Choroid plexus epithelial cell (primary cell): Measurements from ENCODE around the gene CDX2.

Source experiments
- DNase-seq: peaks from one replicate; pipeline ENCODE4 v3.0.0-alpha.2; 2010; ENCODE audit warnings: low read depth
- H3K4me3 ChIP-seq: 2 replicates; pipeline ENCODE4 v1.5.1; 2011; ENCODE audit warnings: low read depth, mild to moderate bottlenecking, control low read depth, low read length, moderate library complexity
- CTCF ChIP-seq: conservative IDR thresholded peaks from 2 replicates; pipeline ENCODE4 v1.5.1; 2011; ENCODE audit warnings: low read depth, mild to moderate bottlenecking, control low read depth, inconsistent platforms, low read length, moderate library complexity

Gene CDX2

GRCh38 chr13:27988520-27988919, 19.4 kb upstream of the CDX2 start, which contains the start of gene URAD:
Gene URAD, minus strand, starts transcription at chr13:27988693. Its CDS starts 56 bp downstream, at chr13:27988637.
- DNase-seq, result no peak
- no peak within 1 kb of the TSS for H3K4me3 ChIP-seq
- TF ChIP-seq CTCF, result no peak

GRCh38 chr13:27985600-27985999, 16.5 kb upstream of the CDX2 start:
- TF ChIP-seq CTCF, result no peak
- DNase-seq, result no peak
- no peak overlapping the region for H3K4me3 ChIP-seq

DNA sequence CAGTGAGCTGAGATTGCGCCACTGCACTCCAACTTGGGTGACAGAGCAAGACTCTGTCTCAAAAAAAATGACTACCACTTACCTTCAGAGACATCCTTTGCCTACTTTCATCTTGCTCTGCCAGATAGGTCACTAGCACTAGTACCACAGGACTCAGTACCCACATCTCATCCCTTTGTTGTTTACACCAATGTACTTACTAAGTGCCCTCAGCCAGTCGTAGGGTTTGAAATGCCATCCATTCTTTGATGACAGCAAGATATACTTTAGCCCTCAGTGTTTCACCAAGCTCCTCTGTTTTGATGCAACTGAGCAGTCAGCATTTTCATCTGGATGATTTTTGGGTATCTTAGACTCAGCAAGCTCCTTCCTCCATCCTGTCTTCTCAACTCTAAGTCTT, 13.2 kb upstream of the CDX2 start:
- no peak overlapping the region for H3K4me3 ChIP-seq
- DNase-seq, result no peak
- no peak for TF ChIP-seq CTCF

DNA sequence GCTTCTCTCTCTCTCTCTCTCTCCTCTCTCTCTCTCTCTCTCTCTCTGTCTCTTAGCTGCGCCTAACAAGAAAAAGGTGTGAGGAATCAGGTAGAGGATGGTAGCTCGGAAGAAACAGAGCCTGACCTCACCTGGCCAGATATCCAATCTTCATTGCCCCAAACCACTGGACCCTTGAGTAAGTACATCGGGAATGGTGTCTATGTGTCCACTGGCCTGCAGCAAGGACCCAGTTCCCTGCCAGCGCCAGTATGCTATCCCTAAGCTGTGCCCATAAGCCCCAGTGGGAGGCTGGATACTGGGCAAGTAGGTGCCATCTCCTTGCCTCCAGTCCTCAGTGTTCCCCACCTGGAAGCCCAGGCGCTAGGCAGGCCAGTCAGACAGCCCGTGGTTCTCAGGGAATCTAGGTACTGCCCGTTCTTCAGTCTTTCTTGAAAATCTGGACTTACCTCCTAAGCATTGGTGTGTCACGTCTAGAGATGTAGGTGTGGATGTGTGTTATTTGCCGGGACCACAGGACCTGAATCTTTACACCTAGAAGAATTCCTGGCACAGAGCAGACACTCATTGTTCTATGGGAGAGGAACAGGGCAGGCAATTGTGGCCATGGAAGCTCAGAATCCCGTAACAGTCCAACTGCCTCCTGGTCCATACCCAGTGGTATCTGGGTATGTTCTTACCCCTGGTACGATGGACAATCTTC, 12.0 kb upstream of the CDX2 start:
- TF ChIP-seq CTCF, result no peak
- H3K4me3 ChIP-seq, result no peak overlapping the region
- DNase-seq, result no peak

DNA sequence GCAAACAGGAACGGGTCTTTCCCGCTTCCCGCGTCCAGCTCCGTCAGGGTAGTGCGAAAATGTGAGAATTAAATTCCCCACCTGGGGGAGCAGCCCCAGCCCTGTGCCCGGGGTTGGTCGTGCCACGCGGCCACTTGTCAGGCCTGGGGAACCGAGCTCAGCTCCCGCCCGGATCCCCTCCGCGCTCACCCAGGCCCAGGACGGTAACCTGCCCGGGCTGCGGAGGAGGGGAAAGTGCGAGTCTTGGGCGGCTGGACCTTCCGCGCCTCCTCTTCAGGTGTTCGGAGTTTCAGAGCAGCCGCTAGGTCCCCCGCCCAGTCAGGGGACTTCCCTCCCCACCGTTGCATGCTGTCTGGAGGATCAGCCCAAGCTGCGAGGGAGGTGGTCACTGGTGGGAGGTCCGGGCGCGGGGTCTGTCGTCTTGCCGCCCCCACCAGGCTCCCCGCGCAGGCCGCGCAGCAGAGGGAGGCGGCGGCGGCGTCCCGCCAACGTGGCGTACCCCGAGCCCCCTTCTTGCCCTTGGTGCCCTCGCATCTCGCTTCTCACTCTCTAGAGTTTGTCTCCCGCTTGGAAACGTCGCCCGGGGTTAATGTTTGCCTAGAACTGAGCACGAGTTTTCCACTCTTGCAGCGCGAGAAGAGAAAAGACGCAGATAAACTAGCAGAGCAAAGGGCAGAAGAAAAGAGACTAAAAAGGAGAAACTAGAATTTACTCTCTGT, 11.3 kb upstream of the CDX2 start:
- TF ChIP-seq CTCF, result no peak
- no peak for DNase-seq
- no peak overlapping the region for H3K4me3 ChIP-seq

- TF ChIP-seq CTCF, result no peak
- no peak for DNase-seq
- H3K4me3 ChIP-seq, result no peak overlapping the region
Observed at GRCh38 chr13:27979765-27980279, 10.7 kb upstream of the CDX2 start.
